Measurements from ENCODE around the gene TRIM15. TPM values are rescaled to one million over a fixed set of nuclear protein-coding genes. Genes with fewer than 3 reads are reported as not detected.
A peak's percentile ranks its signal among the peaks of the same experiment; 100 is the strongest.

The TRIM15 gene
- total RNA-seq, 1 experiment from 2014 or later = 0.86 TPM

GRCh38 chr6:30145818-30146217, 17.5 kb upstream of the TRIM15 start:
- no peak for DNase-seq (ENCODE audit: low read depth)

GRCh38 chr6:30147096-30147495, 16.2 kb upstream of the TRIM15 start:
- no peak for DNase-seq (ENCODE audit: low read depth)

- no peak for DNase-seq (ENCODE audit: low read depth)
Observed at GRCh38 chr6:30149234-30149633, 14.1 kb upstream of the TRIM15 start.

GRCh38 chr6:30149858-30150550, 13.3 kb upstream of the TRIM15 start:
- no peak for DNase-seq (ENCODE audit: low read depth)

- peak; percentile 66 for DNase-seq (ENCODE audit: low read depth)
Observed at GRCh38 chr6:30150671-30151395, 12.5 kb upstream of the TRIM15 start.

- no peak for DNase-seq (ENCODE audit: low read depth)
Observed at GRCh38 chr6:30151580-30151979, 11.8 kb upstream of the TRIM15 start.

- no peak for DNase-seq (ENCODE audit: low read depth)
Observed at GRCh38 chr6:30152016-30152673, 11.2 kb upstream of the TRIM15 start.

- no peak for DNase-seq (ENCODE audit: low read depth)
Observed at GRCh38 chr6:30152910-30153610, 10.3 kb upstream of the TRIM15 start.

- no peak for DNase-seq (ENCODE audit: low read depth)
Observed at GRCh38 chr6:30154061-30154460, 9.3 kb upstream of the TRIM15 start.

- DNase-seq (ENCODE audit: low read depth) = peak; percentile 95
Observed at GRCh38 chr6:30154709-30155519, 8.4 kb upstream of the TRIM15 start.

GRCh38 chr6:30155520-30156261, 7.7 kb upstream of the TRIM15 start:
- DNase-seq (ENCODE audit: low read depth) = no peak

GRCh38 chr6:30156262-30156599, 7.1 kb upstream of the TRIM15 start:
- DNase-seq (ENCODE audit: low read depth) = peak; percentile 91

GRCh38 chr6:30156774-30157173, 6.6 kb upstream of the TRIM15 start:
- no peak for DNase-seq (ENCODE audit: low read depth)

GRCh38 chr6:30157581-30157980, 5.8 kb upstream of the TRIM15 start:
- DNase-seq (ENCODE audit: low read depth) = no peak

GRCh38 chr6:30157999-30158398, 5.3 kb upstream of the TRIM15 start:
- no peak for DNase-seq (ENCODE audit: low read depth)

- DNase-seq (ENCODE audit: low read depth) = no peak
Observed at GRCh38 chr6:30158475-30159040, 4.8 kb upstream of the TRIM15 start.

GRCh38 chr6:30160008-30160784, 3.1 kb upstream of the TRIM15 start:
- DNase-seq (ENCODE audit: low read depth) = no peak

GRCh38 chr6:30160785-30161531, 2.4 kb upstream of the TRIM15 start, which contains the start of gene TRIM10:
TRIM10 (minus strand) TSS chr6:30161211; CDS start chr6:30160858, 353 bp downstream.
- no peak for DNase-seq (ENCODE audit: low read depth)
